Measurements from ENCODE around the gene WNT8B. TPM values are rescaled to one million over a fixed set of nuclear protein-coding genes. Genes with fewer than 3 reads are reported as not detected.

Gene WNT8B
- total and polyA plus RNA-seq, 2 experiments from 2014 or later = not detected

DNA sequence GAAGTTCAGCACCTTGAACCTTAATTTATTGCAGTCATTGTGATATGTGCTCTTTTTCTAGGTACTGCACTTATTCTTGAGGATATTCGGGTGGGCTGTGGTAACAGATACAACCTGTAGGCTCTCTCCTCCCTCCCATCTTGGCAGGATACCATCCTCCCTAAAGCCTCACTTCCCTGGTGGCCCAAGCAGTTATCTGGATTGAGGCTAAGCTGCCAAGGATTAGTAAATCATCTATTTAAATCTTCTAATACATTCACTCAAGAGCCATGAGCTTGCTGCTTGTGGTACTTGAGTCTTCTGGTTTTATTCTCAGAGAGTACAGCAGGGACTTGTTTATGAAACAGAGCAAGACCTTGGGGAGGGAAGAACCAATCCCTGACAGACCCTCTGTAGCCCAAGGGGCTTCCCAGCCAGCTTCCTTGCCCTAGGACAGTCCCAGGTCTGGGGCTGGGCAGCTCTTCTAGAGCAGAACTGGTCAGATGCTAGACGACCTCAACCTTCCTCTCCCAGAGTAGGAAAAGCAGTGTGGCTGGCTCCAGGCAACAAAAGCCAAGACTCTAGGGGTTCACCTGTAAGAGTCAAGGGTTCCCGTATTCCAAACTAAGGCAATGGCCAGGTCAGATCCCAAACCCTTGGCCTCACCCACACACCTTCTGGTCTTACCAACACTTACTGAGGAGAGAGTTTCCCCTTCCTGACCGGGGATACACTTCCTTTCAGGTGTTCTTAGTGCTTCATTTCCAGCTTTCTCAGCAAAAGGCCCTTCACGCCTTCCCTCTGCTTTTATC lies 21.3 kb downstream of the WNT8B start:
- Histone ChIP-seq H3K27ac (no peak overlapping the region), H3K4me3 (no peak overlapping the region), H3K9me3 (ENCODE audit: low read depth) (no peaks in the 10 kb centered on the region), H3K36me3 (peaks cover 4% of the 10 kb centered on the region), H3K27me3 (peaks cover 87% of the 10 kb centered on the region), H3K4me1 (ENCODE audit: low read depth) (peaks cover 3% of the 10 kb centered on the region)
- DNase-seq (ENCODE audit: low read depth in 1 of 2, low spot score in 1 of 2) = no peak
- no peak for TF ChIP-seq CTCF (IDR thresholded peaks at IDR 0.05; ENCODE audit: low read depth, low read length)

- TF ChIP-seq CTCF (IDR thresholded peaks at IDR 0.05; ENCODE audit: low read depth, low read length) = no peak
- H3K27ac ChIP-seq = no peak overlapping the region
- peaks cover 81% of the 10 kb centered on the region for H3K27me3 ChIP-seq
- peaks cover 13% of the 10 kb centered on the region for H3K36me3 ChIP-seq
- peaks cover 3% of the 10 kb centered on the region for H3K4me1 ChIP-seq (ENCODE audit: low read depth)
- H3K4me3 ChIP-seq = no peak overlapping the region
- DNase-seq (ENCODE audit: low read depth in 1 of 2, low spot score in 1 of 2) = no peak
- H3K9me3 ChIP-seq (ENCODE audit: low read depth) = no peaks in the 10 kb centered on the region
These were observed 22.6 kb downstream of the WNT8B start for GRCh38 chr10:100485366-100485765.

- no peak for DNase-seq (ENCODE audit: low read depth in 1 of 2, low spot score in 1 of 2)
- TF ChIP-seq CTCF (IDR thresholded peaks at IDR 0.05; ENCODE audit: low read depth, low read length) = no peak
- H3K36me3 ChIP-seq = peaks cover 15% of the 10 kb centered on the region
- peaks cover 3% of the 10 kb centered on the region for H3K4me1 ChIP-seq (ENCODE audit: low read depth)
- no peak overlapping the region for H3K27ac ChIP-seq
- no peaks in the 10 kb centered on the region for H3K9me3 ChIP-seq (ENCODE audit: low read depth)
- peaks cover 75% of the 10 kb centered on the region for H3K27me3 ChIP-seq
- H3K4me3 ChIP-seq = no peak overlapping the region
These were observed 23.1 kb downstream of the WNT8B start for GRCh38 chr10:100485801-100486495.

GRCh38 chr10:100487529-100487928 lies 24.7 kb downstream of the WNT8B start:
- H3K27me3 ChIP-seq = peaks cover 60% of the 10 kb centered on the region
- no peak overlapping the region for H3K27ac ChIP-seq
- DNase-seq (ENCODE audit: low read depth in 1 of 2, low spot score in 1 of 2) = no peak
- H3K4me3 ChIP-seq = no peak overlapping the region
- H3K36me3 ChIP-seq = peaks cover 15% of the 10 kb centered on the region
- H3K4me1 ChIP-seq (ENCODE audit: low read depth) = no peaks in the 10 kb centered on the region
- H3K9me3 ChIP-seq (ENCODE audit: low read depth) = no peaks in the 10 kb centered on the region
- no peak for TF ChIP-seq CTCF (IDR thresholded peaks at IDR 0.05; ENCODE audit: low read depth, low read length)

DNA sequence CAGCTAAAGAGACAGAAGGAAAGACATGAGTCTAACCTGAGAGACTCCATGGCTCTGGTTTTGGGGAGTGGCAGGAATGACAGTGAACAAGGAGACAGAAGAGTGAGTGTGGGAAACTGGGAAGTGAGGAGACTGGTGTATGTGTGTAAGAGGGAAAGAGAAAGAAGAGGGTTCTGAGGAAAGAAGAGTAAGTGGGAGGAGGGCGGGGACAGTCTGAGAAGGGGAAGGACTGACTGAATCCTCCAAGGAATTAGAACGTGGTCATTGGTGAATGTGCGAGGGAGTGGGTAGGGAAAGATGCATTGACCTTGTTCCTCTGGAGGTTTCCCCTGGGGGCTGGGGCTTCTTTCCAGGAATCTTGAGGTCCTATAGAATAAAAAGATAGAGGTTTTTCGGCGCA lies 26.6 kb downstream of the WNT8B start:
- no peaks in the 10 kb centered on the region for H3K9me3 ChIP-seq (ENCODE audit: low read depth)
- no peak overlapping the region for H3K27ac ChIP-seq
- no peak for DNase-seq (ENCODE audit: low read depth in 1 of 2, low spot score in 1 of 2)
- H3K27me3 ChIP-seq = peaks cover 41% of the 10 kb centered on the region
- H3K4me1 ChIP-seq (ENCODE audit: low read depth) = no peaks in the 10 kb centered on the region
- no peak for TF ChIP-seq CTCF (IDR thresholded peaks at IDR 0.05; ENCODE audit: low read depth, low read length)
- H3K36me3 ChIP-seq = peaks cover 15% of the 10 kb centered on the region
- no peak overlapping the region for H3K4me3 ChIP-seq
